Muscle layer of duodenum (tissue), 2 donors: Measurements from ENCODE around the gene C16orf96.

ENCODE experiments used
- H3K27ac ChIP-seq: one replicate; pipeline ENCODE4 v1.7.0; 2013; ENCODE audit warnings: mild to moderate bottlenecking, low read length
- H3K27me3 ChIP-seq: one replicate; pipeline ENCODE4 v1.7.0; 2013; ENCODE audit warnings: low read depth, mild to moderate bottlenecking, control low read depth, low read length
- H3K36me3 ChIP-seq, 2 donors: one replicate each; pipeline ENCODE4 v1.7.0; 2013; ENCODE audit warnings: low read length in 2 of 2, control low read depth in 1 of 2, mild to moderate bottlenecking in 1 of 2; ENCODE audit not compliant: insufficient read depth in 2 of 2, control insufficient read depth in 1 of 2
- H3K4me1 ChIP-seq, 2 donors: one replicate each; pipeline ENCODE4 v1.7.0; 2013; ENCODE audit warnings: low read length in 2 of 2, mild to moderate bottlenecking in 2 of 2, control low read depth in 1 of 2, moderate library complexity in 1 of 2; ENCODE audit not compliant: insufficient read depth in 2 of 2, control insufficient read depth in 1 of 2
- H3K4me3 ChIP-seq, 2 donors: one replicate each; pipeline ENCODE4 v1.7.0; 2013; ENCODE audit warnings: low read length in 2 of 2, low read depth in 1 of 2, mild to moderate bottlenecking in 1 of 2
- H3K9me3 ChIP-seq, 2 donors: one replicate each; pipeline ENCODE4 v1.7.0; 2013; ENCODE audit warnings: low read length in 2 of 2, control low read depth in 1 of 2, mild to moderate bottlenecking in 1 of 2; ENCODE audit not compliant: control insufficient read depth in 1 of 2
- donor health status: healthy.

C16orf96 gene

GRCh38 chr16:4625560-4626159 lies 69.5 kb downstream of the C16orf96 start:
- Histone ChIP-seq H3K36me3 (peaks cover 0 to 3% of the 10 kb centered on the region in 2 donors), H3K27ac (peak overlapping the region; percentile 87), H3K9me3 (no peaks in the 10 kb centered on the region), H3K27me3 (no peaks in the 10 kb centered on the region), H3K4me3 (peak overlapping the region; percentile 79 to 98), H3K4me1 (peaks cover 0 to 24% of the 10 kb centered on the region in 2 donors)

GRCh38 chr16:4626396-4626795 lies 70.3 kb downstream of the C16orf96 start:
- peaks cover 0 to 24% of the 10 kb centered on the region in 2 donors for H3K4me1 ChIP-seq
- H3K27me3 ChIP-seq, result no peaks in the 10 kb centered on the region
- peaks cover 0 to 3% of the 10 kb centered on the region in 2 donors for H3K36me3 ChIP-seq
- no peak overlapping the region for H3K27ac ChIP-seq
- peaks cover 0 to 2% of the 10 kb centered on the region in 2 donors for H3K9me3 ChIP-seq
- peak overlapping the region; percentile 79 to 98 for H3K4me3 ChIP-seq

- Histone ChIP-seq H3K27ac (no peak overlapping the region), H3K36me3 (peaks cover 0 to 3% of the 10 kb centered on the region in 2 donors), H3K4me3 (no peak overlapping the region), H3K27me3 (no peaks in the 10 kb centered on the region), H3K4me1 (peaks cover 0 to 24% of the 10 kb centered on the region in 2 donors), H3K9me3 (peaks cover 0 to 4% of the 10 kb centered on the region in 2 donors)
Measured at GRCh38 chr16:4628283-4628682, 72.1 kb downstream of the C16orf96 start.

DNA sequence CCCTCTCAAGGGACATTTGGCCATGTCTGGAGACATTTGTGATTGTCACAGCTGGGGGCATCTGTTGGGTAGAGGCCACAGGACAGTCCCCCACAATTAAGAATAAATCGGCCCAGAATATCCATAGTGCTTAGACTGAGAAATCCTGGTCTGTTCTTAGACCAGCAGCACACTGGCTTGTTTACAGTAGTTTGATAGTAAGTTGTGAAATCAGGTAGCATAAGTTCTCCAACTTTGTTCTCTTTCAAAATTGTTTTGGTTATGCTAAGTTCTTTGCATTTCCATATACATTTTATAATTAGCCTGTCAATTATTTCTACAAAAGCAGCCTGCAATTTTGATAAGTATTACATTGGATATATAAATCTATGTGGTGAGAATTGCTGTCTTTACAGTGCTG lies 75.3 kb downstream of the C16orf96 start:
- Histone ChIP-seq H3K9me3 (peaks cover 0 to 4% of the 10 kb centered on the region in 2 donors), H3K36me3 (peaks cover 4 to 6% of the 10 kb centered on the region in 2 donors), H3K4me1 (peaks cover 0 to 13% of the 10 kb centered on the region in 2 donors), H3K27me3 (no peaks in the 10 kb centered on the region), H3K27ac (no peak overlapping the region), H3K4me3 (no peak overlapping the region)

DNA sequence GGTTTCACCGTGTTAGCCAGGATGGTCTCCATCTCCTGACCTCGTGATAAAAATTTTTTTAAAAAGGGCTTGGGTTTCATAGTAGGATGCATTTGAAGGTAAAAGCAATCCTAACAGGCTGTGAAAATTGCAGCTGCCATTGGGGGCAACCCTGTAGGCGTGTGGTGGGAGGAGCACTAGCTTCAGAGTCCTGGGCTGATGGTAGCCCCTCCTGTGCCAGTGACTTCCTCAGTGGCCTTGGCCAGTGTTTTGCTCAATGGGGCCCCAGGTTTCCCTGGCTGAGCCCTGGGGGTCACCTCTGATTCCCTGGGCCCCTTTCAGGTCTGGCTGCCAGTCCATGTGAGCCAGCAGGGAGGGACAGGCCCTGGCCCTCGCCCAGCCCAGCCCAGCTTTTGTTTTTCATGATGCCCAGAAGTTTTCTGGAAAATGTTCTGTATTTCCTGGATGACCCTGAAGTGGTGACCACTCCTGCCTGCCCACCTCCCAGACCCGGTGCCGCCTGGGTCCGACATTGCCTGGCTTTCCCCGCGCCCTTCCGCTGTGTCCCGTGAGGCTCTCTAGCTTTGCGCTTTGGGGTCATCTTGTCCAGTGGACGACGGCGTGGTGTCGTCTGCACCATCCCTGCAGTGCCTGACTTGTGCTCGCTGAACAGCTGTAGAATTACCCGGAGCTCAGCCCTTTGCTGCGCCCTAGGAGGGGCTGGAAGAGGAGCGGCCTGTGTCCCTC lies 77.9 kb downstream of the C16orf96 start:
- Histone ChIP-seq H3K36me3 (peaks cover 4 to 6% of the 10 kb centered on the region in 2 donors), H3K9me3 (peaks cover 0 to 4% of the 10 kb centered on the region in 2 donors), H3K4me1 (peaks cover 0 to 3% of the 10 kb centered on the region in 2 donors), H3K27me3 (no peaks in the 10 kb centered on the region), H3K4me3 (no peak overlapping the region), H3K27ac (no peak overlapping the region)

- H3K4me1 ChIP-seq, result peaks cover 0 to 3% of the 10 kb centered on the region in 2 donors
- peaks cover 0 to 4% of the 10 kb centered on the region in 2 donors for H3K9me3 ChIP-seq
- no peaks in the 10 kb centered on the region for H3K27me3 ChIP-seq
- H3K27ac ChIP-seq, result no peak overlapping the region
- H3K4me3 ChIP-seq, result no peak overlapping the region
- peaks cover 5 to 6% of the 10 kb centered on the region in 2 donors for H3K36me3 ChIP-seq
Measured at GRCh38 chr16:4634768-4635167, 78.6 kb downstream of the C16orf96 start.

GRCh38 chr16:4636196-4636595 lies 80.1 kb downstream of the C16orf96 start:
- H3K4me3 ChIP-seq, result no peak overlapping the region
- H3K27me3 ChIP-seq, result no peaks in the 10 kb centered on the region
- H3K4me1 ChIP-seq, result peaks cover 0 to 10% of the 10 kb centered on the region in 2 donors
- no peak overlapping the region for H3K27ac ChIP-seq
- peaks cover 6 to 10% of the 10 kb centered on the region in 2 donors for H3K36me3 ChIP-seq
- peaks cover 0 to 3% of the 10 kb centered on the region in 2 donors for H3K9me3 ChIP-seq

DNA sequence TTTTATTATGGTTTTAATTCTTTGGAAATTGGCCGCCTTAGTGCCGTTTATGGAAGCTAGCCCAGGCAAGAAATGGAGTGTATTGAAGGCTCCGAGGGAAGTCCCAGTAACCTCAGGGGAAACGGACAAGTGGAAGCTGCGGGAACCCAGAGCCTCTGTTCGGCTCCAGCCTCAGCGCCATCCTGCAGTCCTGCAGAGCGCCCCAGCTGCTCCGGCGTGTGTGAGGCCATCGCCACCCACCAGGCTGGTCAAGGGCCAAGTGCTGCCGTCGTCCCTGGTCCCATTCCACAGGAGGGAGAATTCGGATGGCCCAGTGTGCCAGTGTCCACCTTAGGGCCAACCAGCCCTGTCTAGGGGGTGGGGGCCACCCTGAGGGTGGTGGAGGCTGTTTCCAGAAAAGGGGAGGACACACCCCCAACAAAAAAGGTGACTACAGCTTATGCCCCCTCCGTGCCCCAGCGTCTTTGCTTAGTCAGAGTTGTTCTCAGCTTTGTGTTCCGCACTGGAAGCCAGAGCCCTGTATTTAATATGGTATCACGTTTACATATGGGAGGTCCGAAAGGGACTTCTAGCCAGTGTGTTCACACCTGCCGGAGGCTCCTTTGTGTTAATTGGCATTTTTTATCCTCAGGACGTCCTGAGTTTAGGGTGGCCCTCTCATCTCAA lies 81.5 kb downstream of the C16orf96 start:
- no peak overlapping the region for H3K27ac ChIP-seq
- H3K4me1 ChIP-seq, result peaks cover 0 to 10% of the 10 kb centered on the region in 2 donors
- no peaks in the 10 kb centered on the region for H3K27me3 ChIP-seq
- H3K4me3 ChIP-seq, result no peak overlapping the region
- H3K9me3 ChIP-seq, result no peaks in the 10 kb centered on the region
- peaks cover 6 to 10% of the 10 kb centered on the region in 2 donors for H3K36me3 ChIP-seq

GRCh38 chr16:4639899-4640509 lies 83.9 kb downstream of the C16orf96 start:
- Histone ChIP-seq H3K27ac (no peak overlapping the region), H3K36me3 (peaks cover under 1 to 6% of the 10 kb centered on the region in 2 donors), H3K9me3 (no peaks in the 10 kb centered on the region), H3K4me1 (peaks cover 0 to 10% of the 10 kb centered on the region in 2 donors), H3K27me3 (no peaks in the 10 kb centered on the region), H3K4me3 (no peak overlapping the region)

DNA sequence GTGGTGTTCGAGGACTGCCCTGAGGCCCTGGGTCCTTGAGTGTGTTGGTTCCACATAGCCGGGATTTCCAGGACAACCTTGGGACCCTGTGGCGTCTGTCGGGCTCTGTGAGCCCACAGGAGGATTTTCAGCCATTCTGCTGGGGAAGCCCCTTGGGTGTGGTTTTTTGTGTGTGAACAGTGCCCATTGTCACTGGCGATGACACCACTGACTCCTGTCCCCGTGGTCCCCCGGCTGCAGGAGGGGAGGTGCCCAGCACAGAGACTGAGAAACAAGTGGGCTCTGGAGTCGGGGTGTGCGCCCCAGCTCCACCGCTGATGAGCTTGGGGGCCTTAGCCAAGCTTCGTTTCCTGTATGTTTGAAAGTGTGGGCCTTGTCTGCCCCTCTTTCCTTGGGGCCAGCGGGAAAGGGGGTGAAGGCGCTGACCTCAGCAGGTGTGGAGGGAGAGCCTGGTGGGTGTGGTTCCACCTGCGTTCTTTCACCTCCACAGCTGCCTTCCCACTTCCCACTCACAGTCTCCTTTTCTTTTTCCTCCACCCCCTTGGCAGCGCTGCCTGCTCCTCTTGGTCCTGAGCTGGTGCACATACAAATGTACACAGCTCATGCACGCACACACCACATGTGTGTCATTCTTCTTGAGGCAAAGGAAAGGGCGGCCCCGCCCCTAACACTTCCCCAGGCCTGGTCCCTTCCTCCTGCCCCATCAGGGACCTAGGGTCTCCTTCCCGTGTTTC lies 84.6 kb downstream of the C16orf96 start:
- H3K27me3 ChIP-seq, result no peaks in the 10 kb centered on the region
- peaks cover 0 to 10% of the 10 kb centered on the region in 2 donors for H3K4me1 ChIP-seq
- H3K4me3 ChIP-seq, result no peak overlapping the region
- peaks cover 6 to 13% of the 10 kb centered on the region in 2 donors for H3K36me3 ChIP-seq
- no peaks in the 10 kb centered on the region for H3K9me3 ChIP-seq
- no peak overlapping the region for H3K27ac ChIP-seq
